HAP-1 (cell line): ENCODE data around the gene AGPAT2.

Experiments
- DNase-seq, 2 experiments: peaks; one replicate each; pipeline ENCODE4 v3.0.0-alpha.2; 2016 to 2020; ENCODE audit warnings: low spot score in 2 of 2
- H3K27me3 ChIP-seq: fragments of 250-450 bp; sonication (Bioruptor Pico); 2 replicates; pipeline ENCODE4 v1.5.1; 2020; ENCODE audit warnings: low read depth, mild to moderate bottlenecking, moderate library complexity
- H3K36me3 ChIP-seq: fragments of 250-450 bp; sonication (Bioruptor Pico); replicated peaks from 2 replicates; pipeline ENCODE4 v1.5.1; 2020; ENCODE audit warnings: mild to moderate bottlenecking
- H3K4me1 ChIP-seq: fragments of 250-450 bp; sonication (Bioruptor Pico); 2 replicates; pipeline ENCODE4 v1.5.1; 2020; ENCODE audit warnings: mild to moderate bottlenecking
- H3K4me3 ChIP-seq: fragments of 250-450 bp; sonication (Bioruptor Pico); 2 replicates; pipeline ENCODE4 v1.5.1; 2020; ENCODE audit warnings: mild to moderate bottlenecking, moderate library complexity
- H3K9me3 ChIP-seq: fragments of 250-450 bp; sonication (Bioruptor Pico); 2 replicates; pipeline ENCODE4 v1.5.1; 2020; ENCODE audit warnings: mild to moderate bottlenecking, moderate library complexity
- in situ Hi-C: fragments of 300-500 bp; cut with MboI; formaldehyde crosslinking; loops from 3 replicates; pipeline ENCODE4 v1.14.3; 2020; ENCODE audit warnings: low sequenced_read_pairs, inconsistent platforms, mixed read lengths

AGPAT2 gene

DNA sequence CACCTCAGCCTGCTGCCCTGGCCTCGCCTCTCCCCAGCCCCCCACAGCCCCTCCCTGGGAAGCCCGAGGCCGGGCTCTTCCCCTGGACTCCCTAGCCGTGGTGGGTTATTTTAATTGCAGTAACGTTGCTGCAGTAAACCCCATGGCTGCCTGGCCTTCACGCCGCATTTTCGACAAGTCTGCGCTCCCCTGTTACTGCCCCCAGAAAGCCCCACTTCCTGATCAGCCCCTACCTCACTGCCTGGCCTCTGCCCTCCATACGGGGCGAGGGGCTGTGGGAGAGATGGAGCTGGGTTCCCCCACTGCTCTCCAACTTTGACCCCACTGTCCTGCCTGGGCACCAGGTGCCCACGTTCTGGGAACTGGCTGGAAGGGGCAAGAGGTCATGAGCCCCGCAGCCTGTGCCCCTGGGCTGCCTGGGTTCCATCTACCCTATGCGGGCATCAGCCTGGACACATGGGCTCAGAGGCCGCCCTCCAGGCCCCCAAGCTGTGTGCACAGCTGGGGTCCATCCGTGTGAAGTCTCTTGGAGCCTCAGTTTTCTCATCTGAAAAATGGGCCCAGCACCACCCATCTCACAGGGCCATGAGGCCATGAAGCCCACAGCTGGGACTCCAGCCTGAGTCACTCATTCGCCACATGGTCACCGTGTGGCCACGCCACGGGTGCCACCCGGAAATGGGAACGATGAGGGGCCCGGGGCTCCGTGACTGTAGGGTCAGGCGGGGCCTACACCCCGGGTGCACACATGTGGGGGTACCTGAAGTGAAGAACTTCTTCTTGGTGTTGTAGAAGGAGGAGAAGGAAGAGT is 13.1 kb downstream of the AGPAT2 start:
- Histone ChIP-seq H3K4me3 (no peak overlapping the region), H3K36me3 (peaks cover 10% of the 10 kb centered on the region), H3K4me1 (no peaks in the 10 kb centered on the region), H3K9me3 (no peaks in the 10 kb centered on the region), H3K27me3 (no peaks in the 10 kb centered on the region)
- in situ Hi-C loops: no loop called here
- no peak for DNase-seq

DNA sequence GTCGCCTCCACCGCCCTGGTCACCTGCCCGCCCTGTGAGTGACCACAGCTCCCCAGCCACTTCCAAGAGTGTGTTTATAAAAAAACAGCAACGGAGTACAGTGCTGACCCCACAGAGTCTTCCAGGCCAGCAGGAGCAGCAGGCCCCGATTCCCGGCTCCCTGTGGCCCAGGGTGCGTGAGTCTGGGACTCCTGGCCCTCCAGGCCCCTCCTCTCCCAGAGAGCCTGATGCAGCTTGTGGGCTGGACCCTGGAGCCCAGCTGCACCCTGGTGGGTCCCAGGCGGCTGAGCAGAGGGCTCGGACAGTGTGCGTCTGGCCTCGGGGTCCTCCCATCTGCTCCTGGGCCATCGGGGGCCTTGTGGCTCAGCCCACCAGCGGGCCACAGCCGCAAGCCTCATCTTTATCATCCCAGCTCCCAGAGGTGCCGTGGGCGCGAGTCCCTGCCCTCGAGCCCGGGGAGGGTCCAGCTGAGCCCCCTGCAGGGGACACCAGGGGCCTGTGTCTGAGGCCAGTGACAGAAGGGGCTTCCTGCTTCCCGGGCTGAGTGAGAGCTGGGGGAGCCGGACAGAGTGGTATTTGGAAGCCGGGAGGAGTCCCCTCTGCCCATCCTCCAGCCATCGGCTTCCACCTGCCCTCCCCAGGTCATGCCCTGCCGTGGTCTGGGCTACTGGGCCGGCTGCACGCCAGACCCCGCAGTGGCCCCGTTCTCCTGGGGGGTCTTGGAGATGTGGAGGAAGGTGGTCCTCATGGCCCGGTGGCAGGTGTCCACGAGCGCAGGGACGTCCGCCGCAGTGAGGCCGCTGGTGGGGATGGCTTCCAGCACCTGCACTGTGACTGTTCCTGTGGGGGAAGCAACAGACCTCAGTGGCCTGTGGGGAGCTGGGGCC is 13.9 kb downstream of the AGPAT2 start:
- Histone ChIP-seq H3K27me3 (no peaks in the 10 kb centered on the region), H3K4me1 (no peaks in the 10 kb centered on the region), H3K9me3 (no peaks in the 10 kb centered on the region), H3K36me3 (peaks cover 10% of the 10 kb centered on the region), H3K4me3 (no peak overlapping the region)
- DNase-seq: no peak
- in situ Hi-C loops: no loop called here

DNA sequence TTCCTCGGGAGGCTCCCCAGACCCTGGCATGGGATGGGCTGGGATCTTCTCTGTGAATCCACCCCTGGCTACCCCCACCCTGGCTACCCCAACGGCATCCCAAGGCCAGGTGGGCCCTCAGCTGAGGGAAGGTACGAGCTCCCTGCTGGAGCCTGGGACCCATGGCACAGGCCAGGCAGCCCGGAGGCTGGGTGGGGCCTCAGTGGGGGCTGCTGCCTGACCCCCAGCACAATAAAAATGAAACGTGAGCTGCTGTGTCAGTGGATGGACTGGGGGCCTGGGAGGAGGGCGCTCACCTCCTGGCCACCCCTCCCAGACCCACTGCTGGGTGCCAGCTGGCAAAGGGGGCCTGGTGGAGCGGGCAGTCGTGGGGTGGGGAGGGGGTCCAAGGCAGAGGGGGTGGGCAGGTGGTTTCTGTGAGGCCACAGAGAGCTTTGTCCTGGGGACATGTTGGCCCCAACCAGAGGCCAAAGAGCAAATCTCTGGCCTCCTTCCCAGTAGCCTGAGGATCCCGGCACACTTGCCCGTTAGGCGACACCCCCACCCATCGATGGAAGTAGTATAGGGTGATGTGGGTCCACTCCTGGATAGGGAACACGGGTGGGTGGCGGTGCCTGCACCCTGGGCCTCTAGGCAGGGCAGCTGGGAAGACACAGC is 14.7 kb downstream of the AGPAT2 start:
- no peaks in the 10 kb centered on the region for H3K4me1 ChIP-seq
- no peaks in the 10 kb centered on the region for H3K9me3 ChIP-seq
- in situ Hi-C loops: no loop called here
- H3K27me3 ChIP-seq: no peaks in the 10 kb centered on the region
- no peak for DNase-seq
- H3K36me3 ChIP-seq: peaks cover 10% of the 10 kb centered on the region
- no peak overlapping the region for H3K4me3 ChIP-seq

DNA sequence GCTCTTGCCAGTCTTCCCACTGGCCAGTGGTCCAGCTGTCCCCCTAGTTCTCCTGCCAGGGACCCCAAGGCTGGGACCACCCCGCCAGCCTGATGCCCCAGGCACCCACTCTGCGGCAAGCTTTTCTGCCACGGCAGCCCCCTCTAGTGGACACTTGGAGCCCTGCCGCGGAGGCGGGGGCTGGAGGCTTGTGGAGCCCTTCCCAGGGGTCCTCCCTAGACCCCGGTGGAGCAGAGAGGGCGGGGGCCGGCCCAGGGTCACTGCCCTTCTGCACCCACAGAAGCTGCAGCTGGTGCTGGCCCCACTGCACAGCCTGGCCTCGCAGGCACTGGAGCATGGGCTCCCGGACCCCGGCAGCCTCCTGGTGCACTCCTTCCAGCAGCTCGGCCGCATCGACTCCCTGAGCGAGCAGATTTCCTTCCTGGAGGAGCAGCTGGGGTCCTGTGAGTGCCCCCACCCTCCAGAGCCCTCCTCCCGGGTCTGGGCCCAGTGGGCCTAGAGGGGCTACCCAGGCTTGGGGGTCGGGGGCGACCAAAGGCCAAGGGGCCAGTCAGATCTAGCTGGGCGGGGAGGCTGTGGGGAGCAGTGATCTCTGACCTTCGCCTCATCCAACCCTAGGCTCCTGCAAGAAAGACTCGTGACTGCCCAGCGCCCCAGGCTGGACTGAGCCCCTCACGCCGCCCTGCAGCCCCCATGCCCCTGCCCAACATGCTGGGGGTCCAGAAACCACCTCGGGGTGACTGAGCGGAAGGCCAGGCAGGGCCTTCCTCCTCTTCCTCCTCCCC is 15.4 kb downstream of the AGPAT2 start:
- Histone ChIP-seq H3K36me3 (peaks cover 10% of the 10 kb centered on the region), H3K9me3 (no peaks in the 10 kb centered on the region), H3K4me3 (no peak overlapping the region), H3K4me1 (no peaks in the 10 kb centered on the region), H3K27me3 (no peaks in the 10 kb centered on the region)
- peak in 1 of 2 experiments; percentile 78 for DNase-seq
- in situ Hi-C loops: no loop called here

DNA sequence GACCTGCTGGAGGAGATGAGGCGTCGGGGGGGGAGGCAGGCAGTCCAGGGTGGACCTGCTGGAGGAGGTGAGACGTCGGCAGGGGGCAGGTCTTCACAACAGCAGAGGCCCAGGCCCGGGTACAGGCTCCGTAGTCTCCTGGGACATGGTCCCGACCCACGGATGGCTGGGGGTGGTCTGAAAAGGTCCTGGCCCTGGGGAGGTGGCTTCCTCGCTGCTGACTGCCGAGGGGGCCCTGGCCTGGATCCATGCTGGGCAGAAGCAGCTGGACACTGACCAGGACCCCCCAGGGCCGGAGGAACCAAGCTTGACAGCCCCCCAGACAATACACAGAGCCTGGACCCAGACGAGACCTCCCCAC is 16.0 kb downstream of the AGPAT2 start:
- DNase-seq: no peak
- Histone ChIP-seq H3K27me3 (no peaks in the 10 kb centered on the region), H3K4me1 (no peaks in the 10 kb centered on the region), H3K4me3 (no peak overlapping the region), H3K9me3 (no peaks in the 10 kb centered on the region), H3K36me3 (peaks cover 10% of the 10 kb centered on the region)
- in situ Hi-C loops: no loop called here

DNA sequence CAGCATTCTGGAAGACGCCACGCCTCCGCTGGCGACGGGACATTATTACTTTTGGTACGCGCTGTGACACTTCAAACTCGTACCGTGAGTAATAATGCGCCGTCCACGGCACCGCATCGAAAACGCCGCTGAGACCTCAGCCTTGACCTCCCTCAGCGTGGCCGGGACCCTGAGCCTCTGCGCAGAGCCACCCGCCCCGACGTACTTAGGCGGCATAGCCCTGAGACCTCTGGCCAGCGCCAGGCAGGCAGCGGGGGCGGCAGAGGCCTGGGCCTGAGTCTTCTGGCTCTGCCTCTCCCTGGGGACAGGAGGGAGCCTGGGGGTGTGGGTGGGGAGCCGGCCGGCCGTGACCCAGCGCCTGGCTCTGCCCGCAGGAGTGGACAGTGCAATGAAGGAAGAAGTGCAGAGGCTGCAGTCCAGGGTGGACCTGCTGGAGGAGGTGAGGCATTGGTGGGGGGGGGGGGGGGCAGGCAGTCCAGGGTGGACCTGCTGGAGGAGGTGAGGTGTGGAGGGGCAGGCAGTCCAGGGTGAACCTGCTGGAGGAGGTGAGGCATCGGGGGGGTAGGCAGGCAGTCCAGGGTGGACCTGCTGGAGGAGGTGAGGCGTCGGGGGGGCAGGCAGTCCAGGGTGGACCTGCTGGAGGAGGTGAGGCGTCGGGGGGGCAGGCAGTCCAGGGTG is 16.5 kb downstream of the AGPAT2 start:
- no peaks in the 10 kb centered on the region for H3K9me3 ChIP-seq
- no peaks in the 10 kb centered on the region for H3K27me3 ChIP-seq
- H3K4me3 ChIP-seq: no peak overlapping the region
- peaks cover 10% of the 10 kb centered on the region for H3K36me3 ChIP-seq
- H3K4me1 ChIP-seq: no peaks in the 10 kb centered on the region
- DNase-seq: no peak
- in situ Hi-C loops: no loop called here

DNA sequence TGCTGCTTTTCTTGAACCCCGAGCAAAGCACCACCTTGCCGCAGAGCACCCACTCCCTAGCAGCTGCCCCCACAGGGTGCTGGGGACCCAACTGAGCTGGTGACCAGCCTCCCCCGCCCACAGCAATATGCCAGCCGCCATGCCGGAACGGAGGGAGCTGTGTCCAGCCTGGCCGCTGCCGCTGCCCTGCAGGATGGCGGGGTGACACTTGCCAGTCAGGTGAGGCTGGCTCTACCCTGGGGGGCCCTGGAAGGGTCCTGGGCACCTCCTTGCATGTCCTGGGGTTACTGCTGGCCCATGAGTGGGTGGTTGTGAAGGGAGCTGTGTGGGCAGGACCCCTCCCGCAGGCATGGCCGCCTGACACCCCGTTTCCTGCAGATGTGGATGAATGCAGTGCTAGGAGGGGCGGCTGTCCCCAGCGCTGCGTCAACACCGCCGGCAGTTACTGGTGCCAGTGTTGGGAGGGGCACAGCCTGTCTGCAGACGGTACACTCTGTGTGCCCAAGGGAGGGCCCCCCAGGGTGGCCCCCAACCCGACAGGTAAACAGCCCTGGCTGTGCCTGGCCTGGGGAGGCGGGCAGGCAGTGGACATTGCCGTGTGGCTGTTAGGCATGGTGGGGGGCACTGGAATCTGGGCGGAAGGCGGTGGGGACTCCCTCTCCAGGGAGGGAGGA is 17.3 kb downstream of the AGPAT2 start:
- Histone ChIP-seq H3K36me3 (peaks cover 9% of the 10 kb centered on the region), H3K9me3 (no peaks in the 10 kb centered on the region), H3K4me3 (no peak overlapping the region), H3K4me1 (no peaks in the 10 kb centered on the region), H3K27me3 (no peaks in the 10 kb centered on the region)
- no peak for DNase-seq
- in situ Hi-C loops: no loop called here

DNA sequence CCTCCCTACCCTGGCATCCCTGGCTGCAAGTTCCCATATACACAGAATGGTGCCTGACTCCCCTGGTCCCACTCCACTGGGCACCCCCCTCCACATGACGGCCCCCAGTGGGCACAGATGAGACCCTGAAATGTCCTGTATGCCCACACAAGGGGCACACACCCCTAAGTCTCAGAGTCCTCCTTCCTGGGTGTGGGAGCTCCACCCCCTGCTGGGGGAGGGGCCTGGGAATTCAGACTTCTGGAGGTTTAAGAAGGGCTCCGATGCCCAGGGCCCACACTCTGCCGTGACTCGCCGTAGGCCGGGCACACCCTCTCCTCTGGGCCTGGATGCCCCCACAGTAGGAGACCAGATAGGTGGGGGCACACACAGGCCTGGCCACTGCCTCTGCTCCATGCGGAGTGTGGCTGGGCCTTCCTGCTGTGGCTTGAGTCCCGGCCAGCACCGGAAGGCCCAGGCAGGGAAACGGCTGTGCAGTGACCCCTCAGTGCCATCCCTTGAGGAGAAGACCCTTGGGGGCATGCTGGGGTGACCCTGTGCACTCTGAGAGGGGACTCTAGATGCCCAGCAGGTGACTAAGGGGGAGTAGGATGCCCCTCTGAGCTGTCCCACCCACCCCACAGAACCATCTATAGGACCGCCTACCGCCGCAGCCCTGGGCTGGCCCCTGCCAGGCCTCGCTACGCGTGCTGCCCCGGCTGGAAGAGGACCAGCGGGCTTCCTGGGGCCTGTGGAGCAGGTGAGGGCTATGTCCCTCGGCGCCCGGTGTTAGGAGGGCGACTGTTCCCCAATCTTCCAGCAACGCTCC is 18.1 kb downstream of the AGPAT2 start:
- DNase-seq: peak in 1 of 2 experiments; percentile 44
- in situ Hi-C loops: no loop called here
- Histone ChIP-seq H3K9me3 (no peaks in the 10 kb centered on the region), H3K36me3 (peaks cover 1% of the 10 kb centered on the region; the same call in 1 of the 2 replicates), H3K27me3 (no peaks in the 10 kb centered on the region), H3K4me1 (no peaks in the 10 kb centered on the region), H3K4me3 (no peak overlapping the region)

DNA sequence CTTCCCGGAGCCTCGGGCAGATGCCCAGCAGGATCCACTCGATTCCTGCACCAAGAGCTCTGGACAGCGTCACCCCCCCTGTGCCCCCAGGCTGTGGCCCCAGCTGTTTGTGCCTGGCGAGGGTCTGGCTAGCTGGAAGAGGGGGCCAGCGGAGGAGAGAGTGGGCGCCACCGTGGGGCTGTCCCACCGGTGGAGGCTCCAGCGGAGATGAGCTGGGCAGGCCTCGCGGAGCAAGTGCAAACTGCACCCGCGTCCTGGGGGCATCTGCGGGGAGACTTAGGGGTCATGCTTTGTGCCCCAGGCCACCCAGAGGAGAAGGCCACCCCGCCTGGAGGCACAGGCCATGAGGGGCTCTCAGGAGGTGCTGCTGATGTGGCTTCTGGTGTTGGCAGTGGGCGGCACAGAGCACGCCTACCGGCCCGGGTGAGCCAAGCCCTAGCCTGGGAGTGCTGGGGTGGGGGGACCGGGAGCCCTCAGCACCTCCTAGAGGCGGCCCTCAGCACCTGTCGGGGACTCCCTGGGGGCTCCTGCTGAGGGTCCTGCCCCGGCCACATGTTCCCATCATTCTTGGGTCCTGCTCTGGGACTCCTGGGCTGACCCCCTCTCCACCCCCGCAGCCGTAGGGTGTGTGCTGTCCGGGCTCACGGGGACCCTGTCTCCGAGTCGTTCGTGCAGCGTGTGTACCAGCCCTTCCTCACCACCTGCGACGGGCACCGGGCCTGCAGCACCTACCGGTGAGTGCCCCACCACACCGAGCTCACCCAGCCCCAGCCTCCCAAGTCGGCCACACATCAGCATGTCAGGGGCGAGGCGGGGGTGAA is 19.1 kb downstream of the AGPAT2 start:
- no peak overlapping the region for H3K4me3 ChIP-seq
- no peak for DNase-seq
- H3K9me3 ChIP-seq: no peaks in the 10 kb centered on the region
- no peaks in the 10 kb centered on the region for H3K4me1 ChIP-seq
- no peaks in the 10 kb centered on the region for H3K27me3 ChIP-seq
- in situ Hi-C loops: no loop called here
- H3K36me3 ChIP-seq: no peaks in the 10 kb centered on the region; the same call in 1 of the 2 replicates

DNA sequence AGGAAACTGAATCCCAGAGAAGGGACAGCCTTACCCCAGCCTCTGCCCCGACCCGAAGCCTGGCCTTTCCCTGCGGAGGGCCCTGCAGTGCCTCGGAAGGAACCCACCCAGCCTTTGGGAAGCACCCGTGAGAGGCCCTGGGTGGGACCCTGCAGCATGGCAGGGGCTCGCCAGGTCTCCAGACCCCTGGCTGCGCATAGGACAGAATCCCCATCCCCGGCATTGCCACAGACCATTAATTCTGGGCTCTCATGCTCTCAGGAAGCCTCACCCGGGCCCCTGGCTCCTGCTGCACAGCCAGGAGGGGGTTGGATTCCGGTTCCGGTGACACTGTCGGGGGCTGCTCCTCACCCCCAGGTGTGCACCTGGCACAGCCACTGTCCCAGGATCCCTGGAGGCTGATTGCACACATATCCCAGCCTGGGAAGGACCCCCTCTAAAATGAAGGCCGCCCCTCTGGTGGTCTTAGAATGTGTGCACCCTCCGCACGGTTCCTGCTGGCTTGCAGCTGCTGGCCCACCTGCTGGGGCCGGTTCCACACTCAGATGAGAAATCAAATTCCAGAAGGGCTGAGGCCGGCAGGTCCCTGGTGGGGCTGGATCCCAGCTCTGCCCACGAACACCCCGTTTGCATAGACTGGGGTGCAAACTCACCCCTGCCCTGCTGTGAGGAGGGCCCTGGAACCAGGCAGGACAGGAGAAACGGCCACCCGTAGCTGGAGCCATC is 19.9 kb downstream of the AGPAT2 start:
- Histone ChIP-seq H3K4me3 (no peak overlapping the region), H3K36me3 (no peaks in the 10 kb centered on the region), H3K4me1 (no peaks in the 10 kb centered on the region), H3K9me3 (no peaks in the 10 kb centered on the region), H3K27me3 (no peaks in the 10 kb centered on the region)
- DNase-seq: no peak
- in situ Hi-C loops: no loop called here
